Endothelial cell of umbilical vein (primary cell): ENCODE measurements around the gene ZFYVE28. TPM values are rescaled to one million over a fixed set of nuclear protein-coding genes. Genes with fewer than 3 reads are reported as not detected.

Source experiments
- BruUV-seq: library from RNA; stranded (reverse); fragments of 400-500 nt; replicated peaks from 2 replicates; lab custom pipeline; 2021; lab: Mats Ljungman, UMichigan
- CTCF ChIA-PET: fragments of 300-600, 350-600 bp; sonication (Branson Sonifier 250); formaldehyde crosslinking; loops from one replicate; lab custom pipeline; 2021; ENCODE audit warnings: antibody characterized with exemption, inconsistent platforms; lab: Charles Lee
- POLR2A ChIA-PET: fragments of 300-600, 350-600 bp; sonication (Branson Sonifier 250); formaldehyde crosslinking; loops from one replicate; lab custom pipeline; 2021; ENCODE audit warnings: antibody characterized with exemption, inconsistent platforms; lab: Charles Lee
- DNase-seq: peaks from one replicate; pipeline ENCODE4 v3.0.0-alpha.2; 2011; ENCODE audit warnings: low read depth, low spot score
- FAIRE-seq: peaks from 2 replicates; lab custom pipeline; 2011; peaks lifted over from hg19 to GRCh38; lab: Jason Lieb, UNC
- H2AFZ ChIP-seq: 2 replicates; pipeline ENCODE4 v1.6.0; 2012; ENCODE audit warnings: low read depth, low read length, control low read depth, inconsistent platforms
- H3K27ac ChIP-seq: 2 replicates; pipeline ENCODE4 v1.5.1; 2011; ENCODE audit warnings: low read depth, mild to moderate bottlenecking, control low read depth, low read length, moderate library complexity; ENCODE audit not compliant: insufficient read depth
- H3K27me3 ChIP-seq, 2 experiments: 2 replicates each; pipeline versions ENCODE4 v1.6.0 to v1.6.1; 2011; ENCODE audit warnings: low read length in 2 of 2, mixed read lengths in 1 of 2; ENCODE audit not compliant: control insufficient read depth in 2 of 2, insufficient read depth in 2 of 2
- H3K36me3 ChIP-seq, 2 experiments: 2 replicates in 1 of 2; 3 replicates in 1 of 2; pipeline ENCODE4 v1.5.1; 2011; ENCODE audit warnings: low read length in 2 of 2, mild to moderate bottlenecking in 1 of 2, moderate library complexity in 1 of 2; ENCODE audit not compliant: control insufficient read depth in 2 of 2, insufficient read depth in 2 of 2; ENCODE audit errors: extremely low read depth in 1 of 2
- H3K4me1 ChIP-seq: 3 replicates; pipeline ENCODE4 v1.5.1; 2011; ENCODE audit warnings: mild to moderate bottlenecking, low read length; ENCODE audit not compliant: control insufficient read depth, insufficient read depth; ENCODE audit errors: extremely low read depth
- H3K4me2 ChIP-seq: 2 replicates; pipeline ENCODE4 v1.6.1; 2011; ENCODE audit warnings: low read length, control low read depth, mixed read lengths; ENCODE audit not compliant: insufficient read depth
- H3K4me3 ChIP-seq, 3 experiments: fragments of 200-600 bp in 1 of 3; sonication (generic), shearing (Covaris generic) in 1 of 3; replicated peaks in 1 of 3; 2 replicates each; pipeline ENCODE4 v1.5.1; 2011 to 2016; ENCODE audit warnings: control low read depth in 3 of 3, low read length in 3 of 3, mild to moderate bottlenecking in 2 of 3, inconsistent platforms in 1 of 3, low read depth in 1 of 3, moderate library complexity in 1 of 3; ENCODE audit not compliant: insufficient read depth in 1 of 3
- H3K79me2 ChIP-seq: 2 replicates; pipeline ENCODE4 v1.6.0; 2012; ENCODE audit warnings: low read length, inconsistent platforms; ENCODE audit not compliant: control insufficient read depth, insufficient read depth
- H3K9ac ChIP-seq: replicated peaks from 2 replicates; pipeline ENCODE3; 2011; ENCODE audit warnings: low read length, control low read depth; ENCODE audit not compliant: insufficient read depth; ENCODE audit errors: extremely low read depth
- H3K9me1 ChIP-seq: replicated peaks from 3 replicates; pipeline ENCODE4 v1.6.0; 2011; ENCODE audit warnings: mild to moderate bottlenecking, low read length; ENCODE audit not compliant: control insufficient read depth, insufficient read depth; ENCODE audit errors: extremely low read depth
- H3K9me3 ChIP-seq: replicated peaks from 2 replicates; pipeline ENCODE4 v1.5.1; 2012; ENCODE audit warnings: low read length, inconsistent platforms; ENCODE audit not compliant: control insufficient read depth, insufficient read depth
- H4K20me1 ChIP-seq: replicated peaks from 2 replicates; pipeline ENCODE3; 2011; ENCODE audit warnings: mild to moderate bottlenecking, low read length; ENCODE audit not compliant: control insufficient read depth, insufficient read depth; ENCODE audit errors: extremely low read depth
- EZH2 ChIP-seq: IDR thresholded peaks from 2 replicates; pipeline ENCODE4 v1.6.1; 2012; ENCODE audit warnings: borderline replicate concordance, low read depth, mild to moderate bottlenecking, moderate library complexity, low read length, inconsistent platforms; ENCODE audit not compliant: severe bottlenecking
- JUN ChIP-seq: IDR thresholded peaks from 2 replicates; pipeline ENCODE4 v1.6.1; 2011; ENCODE audit warnings: borderline replicate concordance, low read depth; ENCODE audit not compliant: insufficient read length, insufficient read depth
- POLR2A ChIP-seq: IDR thresholded peaks from 2 replicates; pipeline ENCODE4 v1.6.1; 2012; ENCODE audit warnings: low read depth, mild to moderate bottlenecking, control low read depth, low read length
- dilution Hi-C: fragments of 300-500 bp; cut with MboI; formaldehyde crosslinking; loops from one replicate; pipeline ENCODE4 v1.15.0; 2019; ENCODE audit warnings: low sequenced_read_pairs; ENCODE audit not compliant: extremely low pct_ligation_motif_present
- intact Hi-C: fragments of 100-400 bp; cut with micrococcal nuclease; formaldehyde crosslinking; loops from one replicate; pipeline ENCODE4 v1.10.0; 2022
- polyA plus RNA-seq, 4 experiments: library from polyadenylated mRNA; depleted of rRNA in 3 of 4; stranded (reverse) in 3 of 4; unstranded in 1 of 4; fragments of >200 nt; gene quantifications; 2 replicates each; pipeline versions ENCODE4 v1.2.1 to v1.2.3, GENCODE V29; 2011 to 2012; ENCODE audit warnings: missing spikeins in 1 of 4
- total RNA-seq: library from RNA; stranded (reverse); gene quantifications from 2 replicates; pipeline ENCODE4 v1.2.3, GENCODE V29; 2021
- TF ChIP-seq, protein P1 (sequence below): IDR thresholded peaks from 2 replicates; pipeline ENCODE4 v1.6.1; 2011; ENCODE audit not compliant: insufficient read depth, insufficient read length
- TF ChIP-seq, protein P2 (sequence below), 2 donors: IDR thresholded peaks; 1 replicate in 1 of 2; 2 replicates in 1 of 2; pipeline ENCODE4 v1.5.1; 2011; ENCODE audit warnings: low read length in 2 of 2, mild to moderate bottlenecking in 2 of 2, moderate library complexity in 2 of 2, control low read depth in 1 of 2, inconsistent platforms in 1 of 2, low read depth in 1 of 2; ENCODE audit not compliant: insufficient read depth in 1 of 2; ENCODE audit errors: extremely low read depth in 1 of 2

Gene ZFYVE28
- total and polyA plus RNA-seq, 2 donors (not counting 3 experiments of a cell fraction or from before 2014, with no cell fraction given), result 5.8 to 7.1 TPM

DNA sequence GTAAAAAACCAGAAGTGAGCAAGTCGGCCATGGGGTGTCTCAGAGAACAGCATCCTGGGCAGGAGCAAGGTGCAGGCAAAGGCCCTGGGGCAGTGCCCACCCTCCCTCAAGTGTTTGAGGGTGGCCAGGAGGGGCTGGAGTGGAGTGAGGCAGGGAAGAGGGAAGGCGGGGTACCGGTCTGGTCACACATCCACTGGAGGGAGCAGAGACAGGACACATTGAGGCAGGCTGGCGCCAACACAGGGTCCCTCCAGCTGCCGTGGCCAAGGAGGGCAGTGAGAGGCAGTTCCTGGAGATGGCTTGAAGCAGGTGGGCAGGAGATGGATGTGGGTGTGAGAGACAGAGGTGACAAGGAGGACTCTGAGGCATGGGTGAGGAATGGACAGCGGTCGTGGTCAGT is 30.1 kb upstream of the ZFYVE28 start:
- Histone ChIP-seq H3K4me1 (no peaks in the 10 kb centered on the region), H3K27me3 (no peaks in the 10 kb centered on the region), H3K4me3 (no peak overlapping the region), H3K9ac (no peak overlapping the region), H3K9me3 (no peaks in the 10 kb centered on the region), H3K4me2 (no peak overlapping the region), H2AFZ (no peak overlapping the region), H3K36me3 (no peaks in the 10 kb centered on the region), H3K9me1 (no peaks in the 10 kb centered on the region), H3K79me2 (no peaks in the 10 kb centered on the region), H4K20me1 (no peaks in the 10 kb centered on the region), H3K27ac (no peak overlapping the region)
- CTCF ChIA-PET, result interaction anchor here (1.7 kb wide), 1 partner anchor 229 kb away, joined by 5 read pairs; no protein-coding TSS in a partner anchor
- POLR2A ChIA-PET, result no interaction called here
- BruUV-seq, result no TSS peak
- intact Hi-C loops (no loop called here), dilution Hi-C loops (no loop called here)
- no peak for TF ChIP-seq POLR2A
- no peak for TF ChIP-seq JUN
- no peak for TF ChIP-seq EZH2
- TF ChIP-seq, protein P1, sequence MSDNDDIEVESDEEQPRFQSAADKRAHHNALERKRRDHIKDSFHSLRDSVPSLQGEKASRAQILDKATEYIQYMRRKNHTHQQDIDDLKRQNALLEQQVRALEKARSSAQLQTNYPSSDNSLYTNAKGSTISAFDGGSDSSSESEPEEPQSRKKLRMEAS, result no peak
- TF ChIP-seq, protein P2, sequence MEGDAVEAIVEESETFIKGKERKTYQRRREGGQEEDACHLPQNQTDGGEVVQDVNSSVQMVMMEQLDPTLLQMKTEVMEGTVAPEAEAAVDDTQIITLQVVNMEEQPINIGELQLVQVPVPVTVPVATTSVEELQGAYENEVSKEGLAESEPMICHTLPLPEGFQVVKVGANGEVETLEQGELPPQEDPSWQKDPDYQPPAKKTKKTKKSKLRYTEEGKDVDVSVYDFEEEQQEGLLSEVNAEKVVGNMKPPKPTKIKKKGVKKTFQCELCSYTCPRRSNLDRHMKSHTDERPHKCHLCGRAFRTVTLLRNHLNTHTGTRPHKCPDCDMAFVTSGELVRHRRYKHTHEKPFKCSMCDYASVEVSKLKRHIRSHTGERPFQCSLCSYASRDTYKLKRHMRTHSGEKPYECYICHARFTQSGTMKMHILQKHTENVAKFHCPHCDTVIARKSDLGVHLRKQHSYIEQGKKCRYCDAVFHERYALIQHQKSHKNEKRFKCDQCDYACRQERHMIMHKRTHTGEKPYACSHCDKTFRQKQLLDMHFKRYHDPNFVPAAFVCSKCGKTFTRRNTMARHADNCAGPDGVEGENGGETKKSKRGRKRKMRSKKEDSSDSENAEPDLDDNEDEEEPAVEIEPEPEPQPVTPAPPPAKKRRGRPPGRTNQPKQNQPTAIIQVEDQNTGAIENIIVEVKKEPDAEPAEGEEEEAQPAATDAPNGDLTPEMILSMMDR (IDR thresholded peaks at IDR 0.05; ENCODE audit: extremely low read depth in 1 of 2, insufficient read depth in 1 of 2, low read depth in 1 of 2, low read length in 2 of 2), result no peak
- DNase-seq, result no peak
- FAIRE-seq, result no peak
